Measurements from ENCODE around the gene WBP2NL. TPM values are rescaled to one million over a fixed set of nuclear protein-coding genes. Genes with fewer than 3 reads are reported as not detected.
A peak's percentile ranks its signal among the peaks of the same experiment; 100 is the strongest.

The WBP2NL gene
- total RNA-seq, 2 experiments from 2014 or later, result 1.5 to 1.6 TPM

DNA sequence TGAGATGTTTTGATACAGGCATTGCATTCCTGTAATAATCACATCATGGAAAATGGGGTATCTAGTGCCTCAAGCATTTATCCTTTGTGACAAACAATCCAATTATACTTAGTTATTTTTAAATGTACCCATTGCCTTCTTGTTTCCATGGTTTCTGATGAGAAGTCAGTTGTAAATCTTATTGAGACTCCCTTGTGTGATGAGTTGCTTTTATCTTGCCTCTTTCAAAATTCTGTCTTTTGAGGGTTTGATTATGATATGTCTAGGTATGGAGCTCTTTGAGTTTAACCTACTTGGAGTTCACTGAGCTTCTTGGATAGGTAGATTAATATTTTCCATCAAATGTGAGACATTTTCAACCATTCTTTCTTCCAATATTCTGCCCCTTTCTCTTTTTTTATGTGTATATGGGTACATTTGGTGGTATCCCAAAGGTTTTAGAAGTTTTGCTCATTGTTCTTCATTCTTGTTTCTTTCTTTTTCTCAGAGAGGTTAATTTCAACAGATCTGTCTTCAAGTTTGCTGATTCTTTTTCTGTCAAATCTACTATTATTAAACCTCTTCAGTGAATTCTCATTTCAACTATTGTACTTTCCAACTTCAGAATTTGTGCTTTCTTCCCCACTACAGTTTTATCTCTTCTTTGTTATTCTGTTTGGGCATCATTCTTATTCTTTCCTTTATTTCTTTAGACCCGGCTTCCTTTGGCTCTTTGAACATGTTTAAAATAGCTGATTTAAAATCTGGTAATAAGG is 58.3 kb downstream of the WBP2NL start:
- no peak for DNase-seq
- Mint-ChIP-seq H3K36me3 (ENCODE audit: low read depth) (peaks cover 43% of the 10 kb centered on the region), H3K4me3 (no peak overlapping the region), H3K4me1 (no peaks in the 10 kb centered on the region), H3K27ac (no peak overlapping the region), H3K27me3 (no peaks in the 10 kb centered on the region), H3K9me3 (peaks cover 19% of the 10 kb centered on the region)
- CTCF ChIA-PET, result interaction anchor here (1.4 kb wide), 1 partner anchor 34 kb away, joined by 4 read pairs; no protein-coding TSS in a partner anchor
- POLR2A ChIA-PET, result interaction anchor here (0.6 to 0.7 kb wide), 3 partner anchors 14 to 541 kb away, joined by 3 read pairs; no protein-coding TSS in a partner anchor

GRCh38 chr22:42060489-42060888 is 61.9 kb downstream of the WBP2NL start:
- H3K27me3 Mint-ChIP-seq, result no peaks in the 10 kb centered on the region
- no peak overlapping the region for H3K4me3 Mint-ChIP-seq
- ChIA-PET CTCF (interaction anchor here (0.6 to 1.6 kb wide), 4 partner anchors 15 to 113 kb away, joined by 3 to 6 read pairs (median 3); no protein-coding TSS in a partner anchor), POLR2A (no interaction called here)
- H3K36me3 Mint-ChIP-seq (ENCODE audit: low read depth), result peaks cover 66% of the 10 kb centered on the region
- no peak overlapping the region for H3K27ac Mint-ChIP-seq
- H3K4me1 Mint-ChIP-seq, result no peaks in the 10 kb centered on the region
- no peak for DNase-seq
- H3K9me3 Mint-ChIP-seq, result peaks cover 19% of the 10 kb centered on the region

DNA sequence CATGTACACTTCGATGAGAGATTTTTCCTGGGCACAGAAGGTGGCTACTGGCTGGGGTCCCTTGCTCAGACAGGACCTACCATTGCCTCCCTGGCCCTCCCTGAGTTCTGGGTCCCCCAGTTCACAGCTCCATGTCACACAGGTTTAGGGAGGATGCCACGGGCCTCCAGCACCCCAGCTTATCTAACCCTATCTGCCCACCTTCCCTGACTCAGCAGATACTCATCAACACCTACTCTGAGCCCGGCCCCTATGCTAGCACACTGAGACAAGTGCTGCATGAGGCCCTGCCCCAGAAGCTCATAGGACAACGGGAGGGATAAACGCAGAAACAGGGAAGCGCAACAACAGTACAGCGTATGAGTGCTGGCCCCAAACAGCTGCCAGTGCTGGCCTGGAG is 62.5 kb downstream of the WBP2NL start:
- peaks cover 19% of the 10 kb centered on the region for H3K9me3 Mint-ChIP-seq
- no peak overlapping the region for H3K4me3 Mint-ChIP-seq
- no peak for DNase-seq
- no peaks in the 10 kb centered on the region for H3K4me1 Mint-ChIP-seq
- no peaks in the 10 kb centered on the region for H3K27me3 Mint-ChIP-seq
- POLR2A ChIA-PET, result no interaction called here
- CTCF ChIA-PET, result interaction anchor here (0.6 to 1.6 kb wide), 6 partner anchors 16 to 112 kb away, joined by 3 to 6 read pairs (median 3); no protein-coding TSS in a partner anchor
- H3K27ac Mint-ChIP-seq, result no peak overlapping the region
- H3K36me3 Mint-ChIP-seq (ENCODE audit: low read depth), result peaks cover 69% of the 10 kb centered on the region

DNA sequence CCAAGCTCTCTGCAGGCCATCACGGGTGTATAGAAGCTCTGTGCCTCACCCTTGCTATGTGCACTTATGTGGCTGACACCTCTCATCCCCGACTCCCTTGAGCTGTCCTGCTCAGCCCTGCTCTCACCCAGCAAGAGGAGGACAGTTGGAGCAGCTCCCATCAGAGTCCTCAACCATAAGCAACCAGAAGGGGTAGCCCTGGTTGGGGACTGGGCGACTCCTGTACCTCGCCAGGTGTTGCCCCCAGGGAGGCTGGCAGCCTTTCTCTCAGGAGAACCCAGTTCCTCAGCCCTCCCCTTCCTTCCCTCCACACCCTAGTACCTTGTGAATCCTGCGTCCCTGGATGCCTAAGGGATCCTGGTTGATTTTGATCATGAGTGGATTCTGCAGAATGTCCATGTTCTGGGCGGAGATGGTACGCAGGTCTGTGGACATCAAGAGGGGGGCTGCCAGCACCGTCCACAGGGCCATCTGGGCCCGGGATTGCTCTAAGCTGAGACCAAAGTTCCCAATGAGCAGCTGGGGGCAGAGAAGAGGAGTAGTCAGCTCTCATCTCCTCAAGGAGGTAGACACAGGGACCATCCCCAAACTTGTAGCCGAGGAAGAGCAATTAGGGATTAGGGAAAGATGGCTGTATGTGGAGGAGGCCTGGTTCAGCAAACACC is 64.0 kb downstream of the WBP2NL start:
- CTCF ChIA-PET, result interaction anchor here (0.6 to 1.0 kb wide), 2 partner anchors 11 to 447 kb away, joined by 3 read pairs; partner anchors contain the start of gene PHETA2
- H3K36me3 Mint-ChIP-seq (ENCODE audit: low read depth), result peaks cover 67% of the 10 kb centered on the region

DNA sequence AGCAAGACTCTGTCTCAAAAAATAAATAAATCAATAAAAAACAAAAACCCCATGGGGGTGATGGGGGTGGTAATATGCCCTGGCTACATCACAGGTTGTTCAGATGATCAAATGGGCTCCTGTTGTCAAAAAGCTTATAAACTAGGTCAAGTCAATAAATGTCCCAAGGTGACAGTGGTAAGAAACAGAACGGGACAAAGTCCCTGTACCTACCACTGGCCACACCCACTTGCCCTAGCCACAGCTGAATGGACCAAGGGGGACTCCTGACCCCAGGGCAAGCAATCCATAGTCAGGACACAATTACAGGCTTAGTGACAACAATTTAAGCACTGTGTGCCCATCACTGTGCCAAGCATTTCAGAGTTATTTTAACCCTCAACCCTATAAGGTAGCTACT is 66.0 kb downstream of the WBP2NL start:
- Mint-ChIP-seq H3K9me3 (no peaks in the 10 kb centered on the region), H3K27ac (no peak overlapping the region), H3K4me3 (no peak overlapping the region), H3K27me3 (no peaks in the 10 kb centered on the region), H3K4me1 (peaks cover 10% of the 10 kb centered on the region), H3K36me3 (ENCODE audit: low read depth) (peaks cover 53% of the 10 kb centered on the region)
- DNase-seq, result no peak
- ChIA-PET CTCF (interaction anchor here (1.0 kb wide), 1 partner anchor 26 kb away, joined by 4 read pairs; the partner anchor contains the start of gene NDUFA6), POLR2A (no interaction called here)

More for the DNA sequence above, 64.0 kb downstream of the WBP2NL start:
- H3K27me3 Mint-ChIP-seq, result no peaks in the 10 kb centered on the region
- H3K27ac Mint-ChIP-seq, result no peak overlapping the region
- POLR2A ChIA-PET, result no interaction called here
- H3K4me1 Mint-ChIP-seq, result peaks cover 2% of the 10 kb centered on the region
- DNase-seq, result no peak
- H3K9me3 Mint-ChIP-seq, result peaks cover 6% of the 10 kb centered on the region
- H3K4me3 Mint-ChIP-seq, result no peak overlapping the region

DNA sequence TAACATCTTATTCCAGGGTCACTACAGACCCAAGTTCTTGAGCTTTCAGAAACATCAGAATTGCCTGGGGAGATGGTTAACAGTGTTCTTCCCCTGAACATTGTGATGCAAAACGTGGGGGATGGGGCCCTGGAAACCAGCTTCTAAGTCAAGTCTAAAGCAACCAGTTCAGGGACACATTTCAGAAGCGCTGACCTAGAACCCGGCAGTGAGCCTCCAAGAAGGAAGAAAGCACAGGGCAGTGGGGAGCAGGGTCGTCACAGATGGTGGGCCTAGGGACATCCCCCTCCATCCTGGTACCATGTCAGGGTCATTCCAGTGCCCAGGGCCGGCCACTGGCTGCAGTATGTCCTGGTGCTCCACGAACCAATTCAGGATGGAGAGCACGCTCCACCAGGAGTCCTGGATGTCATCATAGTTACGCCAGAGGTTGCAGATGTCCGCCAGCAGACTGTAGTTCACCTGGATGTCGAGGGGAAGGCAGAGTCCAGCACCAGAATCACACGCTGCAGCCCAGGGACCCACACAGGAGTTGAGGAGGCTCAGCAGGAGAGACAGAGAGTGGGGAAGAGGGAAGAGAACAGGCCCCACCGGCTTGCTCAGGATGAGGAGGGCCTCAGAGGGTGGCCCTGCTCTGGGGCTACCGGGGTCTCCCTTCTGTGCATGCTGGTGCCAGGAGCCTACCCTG is 67.0 kb downstream of the WBP2NL start:
- Mint-ChIP-seq H3K4me3 (no peak overlapping the region), H3K27me3 (no peaks in the 10 kb centered on the region), H3K27ac (no peak overlapping the region), H3K36me3 (ENCODE audit: low read depth) (peaks cover 44% of the 10 kb centered on the region), H3K9me3 (no peaks in the 10 kb centered on the region), H3K4me1 (peaks cover 16% of the 10 kb centered on the region)
- ChIA-PET POLR2A (no interaction called here), CTCF (interaction anchor here (0.6 to 1.0 kb wide), 2 partner anchors 25 to 102 kb away, joined by 3 to 4 read pairs; partner anchors contain the start of gene NDUFA6)
- DNase-seq, result no peak

GRCh38 chr22:42066126-42066761 is 67.7 kb downstream of the WBP2NL start:
- Mint-ChIP-seq H3K9me3 (no peaks in the 10 kb centered on the region), H3K27ac (no peak overlapping the region), H3K36me3 (ENCODE audit: low read depth) (peaks cover 38% of the 10 kb centered on the region), H3K27me3 (no peaks in the 10 kb centered on the region), H3K4me1 (peaks cover 23% of the 10 kb centered on the region), H3K4me3 (no peak overlapping the region)
- CTCF ChIA-PET, result interaction anchor here (0.6 kb wide), 1 partner anchor 33 kb away, joined by 3 read pairs; no protein-coding TSS in a partner anchor
- no peak for DNase-seq
- POLR2A ChIA-PET, result no interaction called here

DNA sequence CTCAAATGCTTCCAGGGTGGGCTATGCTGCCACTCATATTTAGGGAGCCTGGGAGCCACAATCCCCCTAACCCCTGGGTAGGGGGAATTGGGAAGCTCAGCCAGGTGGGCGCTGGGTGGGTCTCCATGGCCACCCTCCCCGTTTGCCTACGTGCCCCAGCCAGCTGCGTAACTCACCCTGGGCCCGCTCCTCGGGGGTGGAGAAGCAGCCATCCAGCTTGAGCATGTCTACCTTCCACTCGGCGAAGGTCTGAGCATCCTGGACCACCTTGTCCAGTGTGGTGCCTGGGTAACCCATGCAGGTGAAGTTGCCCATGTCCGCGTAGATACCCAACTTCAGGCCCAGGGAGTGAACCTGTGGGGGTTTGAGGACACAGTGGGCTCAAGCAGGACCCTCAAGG is 68.3 kb downstream of the WBP2NL start:
- peaks cover 38% of the 10 kb centered on the region for H3K36me3 Mint-ChIP-seq (ENCODE audit: low read depth)
- POLR2A ChIA-PET, result no interaction called here

GRCh38 chr22:42067671-42068251 is 69.2 kb downstream of the WBP2NL start:
- ChIA-PET POLR2A (no interaction called here), CTCF (interaction anchor here (1.2 kb wide), 1 partner anchor 22 kb away, joined by 3 read pairs; no protein-coding TSS in a partner anchor)
- no peak overlapping the region for H3K4me3 Mint-ChIP-seq
- peaks cover 33% of the 10 kb centered on the region for H3K36me3 Mint-ChIP-seq (ENCODE audit: low read depth)
- no peak for DNase-seq
- H3K4me1 Mint-ChIP-seq, result peaks cover 33% of the 10 kb centered on the region
- no peaks in the 10 kb centered on the region for H3K9me3 Mint-ChIP-seq
- no peak overlapping the region for H3K27ac Mint-ChIP-seq
- H3K27me3 Mint-ChIP-seq, result no peaks in the 10 kb centered on the region

More for the DNA sequence above, 68.3 kb downstream of the WBP2NL start:
- Mint-ChIP-seq H3K9me3 (no peaks in the 10 kb centered on the region), H3K27me3 (no peaks in the 10 kb centered on the region), H3K27ac (no peak overlapping the region), H3K4me3 (no peak overlapping the region), H3K4me1 (peaks cover 29% of the 10 kb centered on the region)
- DNase-seq, result no peak
- CTCF ChIA-PET, result interaction anchor here (0.6 kb wide), 1 partner anchor 32 kb away, joined by 3 read pairs; no protein-coding TSS in a partner anchor

DNA sequence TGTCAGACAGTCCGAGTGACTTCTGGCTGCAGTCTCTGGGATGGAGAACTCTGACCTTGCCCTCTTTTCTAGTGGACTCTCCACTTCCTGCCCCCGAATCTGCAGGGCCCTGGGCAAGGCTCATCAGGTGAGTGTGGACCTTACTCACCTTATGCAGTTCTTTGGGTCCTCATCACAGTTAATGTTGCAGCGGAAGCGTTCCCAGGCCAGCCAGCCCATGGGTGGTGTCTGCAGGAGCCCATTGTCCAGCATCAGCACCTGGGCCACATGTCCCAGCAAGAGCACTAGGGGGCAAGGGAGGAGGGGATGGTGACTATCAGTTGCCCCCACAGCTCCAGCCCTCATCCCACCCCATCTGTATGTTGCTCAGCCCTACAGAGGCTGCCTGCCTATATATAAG is 69.7 kb downstream of the WBP2NL start:
- DNase-seq, result no peak
- H3K27ac Mint-ChIP-seq, result no peak overlapping the region
- peaks cover 37% of the 10 kb centered on the region for H3K4me1 Mint-ChIP-seq
- H3K4me3 Mint-ChIP-seq, result no peak overlapping the region
- no peaks in the 10 kb centered on the region for H3K9me3 Mint-ChIP-seq
- ChIA-PET POLR2A (no interaction called here), CTCF (interaction anchor here (1.2 kb wide), 1 partner anchor 22 kb away, joined by 3 read pairs; no protein-coding TSS in a partner anchor)
- peaks cover 28% of the 10 kb centered on the region for H3K36me3 Mint-ChIP-seq (ENCODE audit: low read depth)
- H3K27me3 Mint-ChIP-seq, result no peaks in the 10 kb centered on the region

DNA sequence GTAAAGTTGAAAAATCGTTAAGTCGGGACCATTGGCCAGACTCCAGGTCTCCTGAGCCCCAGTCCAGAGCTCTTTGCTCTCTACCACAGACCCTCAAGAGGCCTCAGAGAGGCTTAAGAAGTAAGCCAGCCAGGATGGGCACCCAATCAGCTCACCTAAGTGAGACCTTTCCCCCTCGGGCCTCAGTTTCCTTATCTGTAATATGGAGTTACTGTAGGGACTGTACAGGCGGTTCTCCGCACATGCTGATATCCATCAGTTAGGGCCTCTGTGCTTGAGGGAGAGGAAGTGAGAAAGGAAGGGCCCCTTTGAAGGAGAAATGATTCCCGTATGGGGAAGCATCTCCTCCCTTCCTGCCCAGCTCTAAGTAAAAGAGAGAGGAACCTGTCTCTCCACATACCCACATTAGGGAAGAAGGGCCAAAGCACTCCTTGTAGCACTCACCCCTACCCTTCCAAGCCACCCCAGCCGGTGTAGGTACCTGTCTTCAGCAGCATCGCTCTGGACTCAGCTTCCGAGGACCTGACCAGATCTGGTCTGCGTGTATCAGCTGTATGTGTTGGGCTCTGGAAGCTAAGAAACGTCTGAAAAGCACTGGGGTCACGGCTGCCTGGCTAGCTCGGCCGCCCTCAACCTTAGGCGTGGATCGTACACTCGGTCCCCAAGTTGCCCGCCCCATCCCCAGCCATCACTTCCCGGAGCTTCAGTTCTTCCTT is 71.4 kb downstream of the WBP2NL start:
- POLR2A ChIA-PET, result interaction anchor here (0.6 to 1.3 kb wide), 2 partner anchors 21 to 54 kb away, joined by 4 to 5 read pairs; partner anchors contain the start of gene NDUFA6
- H3K4me3 Mint-ChIP-seq, result peak overlapping the region; percentile 87
- H3K9me3 Mint-ChIP-seq, result no peaks in the 10 kb centered on the region
- H3K36me3 Mint-ChIP-seq (ENCODE audit: low read depth), result peaks cover 20% of the 10 kb centered on the region
- H3K27ac Mint-ChIP-seq, result peak overlapping the region; percentile 93
- H3K27me3 Mint-ChIP-seq, result no peaks in the 10 kb centered on the region
- peaks cover 45% of the 10 kb centered on the region for H3K4me1 Mint-ChIP-seq
- no peak for DNase-seq
- CTCF ChIA-PET, result interaction anchor here (1.1 to 2.1 kb wide), 4 partner anchors 9 to 112 kb away, joined by 3 to 10 read pairs (median 6); partner anchors contain the start of genes NDUFA6 and SMDT1
